HepG2 (cell line): Measurements from ENCODE around the gene GALNT12. TPM values are rescaled to one million over a fixed set of nuclear protein-coding genes. Genes with fewer than 3 reads are reported as not detected.

Source experiments
- ATAC-seq: fragments of 200-7000 bp; cut with Tn5 transposase; 3 replicates; pipeline ENCODE4 v1.9.1; 2020; ENCODE audit warnings: mild to moderate bottlenecking, moderate library complexity
- BruUV-seq: library from RNA; stranded (reverse); fragments of 400-500 nt; replicated peaks from 2 replicates; lab custom pipeline; 2021; lab: Mats Ljungman, UMichigan
- CTCF ChIA-PET: fragments of 300-600 bp; formaldehyde crosslinking; extraction: SDS; loops from one replicate; lab custom pipeline; 2021; ENCODE audit warnings: low total read pairs, inconsistent platforms, low intra/inter-chr PET ratio; lab: Yijun Ruan, JAX
- POLR2A ChIA-PET: fragments of 350-600 bp; sonication (Branson Sonifier 250); formaldehyde crosslinking; loops from one replicate; lab custom pipeline; 2020; ENCODE audit warnings: antibody characterized with exemption, inconsistent platforms; lab: Yijun Ruan, JAX
- DNase-seq: peaks from one replicate; pipeline ENCODE4 v3.0.0-alpha.2; 2015; ENCODE audit warnings: low spot score
- FAIRE-seq: peaks from 3 replicates; lab custom pipeline; 2011; peaks lifted over from hg19 to GRCh38; lab: Jason Lieb, UNC
- H2AFZ ChIP-seq: one replicate; pipeline ENCODE4 v1.6.1; 2011; ENCODE audit warnings: low read length, inconsistent platforms
- H3K27ac ChIP-seq: fragments of 300-600 bp; 3 replicates; pipeline ENCODE4 v1.8.0; 2011; ENCODE audit warnings: mixed run types, mild to moderate bottlenecking, mixed read lengths, low read length, inconsistent platforms; ENCODE audit not compliant: insufficient read depth; ENCODE audit errors: extremely low read length
- H3K27me3 ChIP-seq, 2 experiments: fragments of 200-600 bp in 1 of 2; 2 replicates in 1 of 2; 3 replicates in 1 of 2; pipeline versions ENCODE4 v1.6.0 to v1.8.0; 2011; ENCODE audit warnings: low read length in 2 of 2, mild to moderate bottlenecking in 2 of 2, moderate library complexity in 2 of 2, inconsistent platforms in 1 of 2; ENCODE audit not compliant: insufficient read depth in 2 of 2, control insufficient read depth in 1 of 2
- H3K36me3 ChIP-seq, 2 experiments: fragments of 200-600 bp in 1 of 2; replicated peaks in 1 of 2; 2 replicates in 1 of 2; 3 replicates in 1 of 2; pipeline versions ENCODE4 v1.5.1 to v1.8.0; 2011; ENCODE audit warnings: low read length in 2 of 2, inconsistent platforms in 1 of 2; ENCODE audit not compliant: insufficient read depth in 2 of 2, control insufficient read depth in 1 of 2
- H3K4me1 ChIP-seq: 2 replicates; pipeline ENCODE4 v1.5.1; 2012; ENCODE audit warnings: low read length, inconsistent platforms; ENCODE audit not compliant: insufficient read depth
- H3K4me2 ChIP-seq: 2 replicates; pipeline ENCODE4 v1.6.0; 2011; ENCODE audit warnings: low read depth, low read length, inconsistent platforms
- H3K4me3 ChIP-seq, 3 experiments: fragments of 200-600 bp in 1 of 3; sonication (generic), shearing (Covaris generic) in 1 of 3; replicated peaks in 1 of 3; 2 replicates each; pipeline ENCODE4 v1.5.1; 2011 to 2016; ENCODE audit warnings: low read length in 3 of 3, inconsistent platforms in 2 of 3, low read depth in 2 of 3, mild to moderate bottlenecking in 2 of 3, control low read depth in 1 of 3, mixed read lengths in 1 of 3; ENCODE audit not compliant: insufficient read depth in 1 of 3
- H3K79me2 ChIP-seq: one replicate; pipeline ENCODE4 v1.6.1; 2011; ENCODE audit warnings: low read length, inconsistent platforms; ENCODE audit not compliant: insufficient read depth
- H3K9ac ChIP-seq: 2 replicates; pipeline ENCODE4 v1.6.0; 2011; ENCODE audit warnings: mild to moderate bottlenecking, low read depth, low read length, inconsistent platforms; ENCODE audit not compliant: insufficient read depth
- H3K9me3 ChIP-seq: 2 replicates; pipeline ENCODE4 v1.5.1; 2012; ENCODE audit warnings: mild to moderate bottlenecking, low read length
- H4K20me1 ChIP-seq: 2 replicates; pipeline ENCODE4 v1.6.0; 2011; ENCODE audit warnings: inconsistent platforms, mild to moderate bottlenecking, low read length, moderate library complexity; ENCODE audit not compliant: insufficient read depth
- GFI1 ChIP-seq: sonication (generic); formaldehyde crosslinking; IDR thresholded peaks from 2 replicates; pipeline ENCODE4 v1.5.0; 2020; ENCODE audit warnings: missing genetic modification reagents, mild to moderate bottlenecking, borderline replicate concordance
- NRL ChIP-seq: sonication (generic); formaldehyde crosslinking; IDR thresholded peaks from 2 replicates; pipeline ENCODE4 v1.5.0; 2020; ENCODE audit warnings: missing genetic modification reagents, mild to moderate bottlenecking, moderate library complexity, borderline replicate concordance
- PRPF4 ChIP-seq: fragments of 200-400 bp; formaldehyde crosslinking; IDR thresholded peaks from 2 replicates; pipeline ENCODE4 v1.6.1; 2016; ENCODE audit warnings: low read length, low read depth; ENCODE audit not compliant: poor library complexity, severe bottlenecking
- RNF219 ChIP-seq: sonication (generic); formaldehyde crosslinking; IDR thresholded peaks from 2 replicates; pipeline ENCODE4 v1.5.0; 2020; ENCODE audit warnings: mild to moderate bottlenecking, missing genetic modification reagents
- ZNF7 ChIP-seq: IDR thresholded peaks from 2 replicates; pipeline ENCODE4 v1.6.1; 2016; ENCODE audit warnings: missing biosample characterization, missing genetic modification reagents
- ZNF841 ChIP-seq: sonication (generic); formaldehyde crosslinking; IDR thresholded peaks from 2 replicates; pipeline ENCODE4 v1.8.1; 2023; ENCODE audit warnings: missing genetic modification reagents, borderline replicate concordance
- ZNF891 ChIP-seq: sonication (generic); formaldehyde crosslinking; IDR thresholded peaks from 2 replicates; pipeline ENCODE4 v1.5.0; 2020; ENCODE audit warnings: mild to moderate bottlenecking, missing genetic modification reagents
- whole genome bisulfite sequencing: methylation state at CpG from one replicate; pipeline ENCODE4 v1.1.6; 2017; ENCODE audit warnings: low lambda C conversion rate; 5-methylcytosine and 5-hydroxymethylcytosine counted together
- in situ Hi-C: cut with HindIII; loops from 2 replicates; pipeline ENCODE4 v1.10.0; 2017; ENCODE audit warnings: low pct_unique_long_range_greater_than_20kb; ENCODE audit not compliant: extremely low pct_ligation_motif_present
- intact Hi-C: fragments of 100-400 bp; cut with micrococcal nuclease; formaldehyde crosslinking; loops from one replicate; pipeline ENCODE4 v1.10.0; 2022; ENCODE audit not compliant: unreplicated experiment
- polyA plus RNA-seq, 8 experiments: library from polyadenylated mRNA; depleted of rRNA in 3 of 8; stranded (reverse) in 7 of 8; unstranded in 1 of 8; fragments of >200 nt; fragmentation: Illumina TruSeq in 4 of 8; extraction: Trizol in 4 of 8; gene quantifications; 2 replicates each; pipeline versions ENCODE4 v1.2.1 to v1.2.3, GENCODE V29; 2011 to 2016; ENCODE audit warnings: low read depth in 4 of 8, missing spikeins in 1 of 8, mixed read lengths in 1 of 8; ENCODE audit not compliant: insufficient read depth in 1 of 8
- total RNA-seq, 5 experiments: library from RNA; depleted of rRNA; stranded (reverse); fragments of >200 nt; fragmentation: Illumina TruSeq; extraction: Trizol; gene quantifications; 2 replicates each; pipeline ENCODE4 v1.2.3, GENCODE V29; 2016; ENCODE audit warnings: low read depth in 1 of 5
- TF ChIP-seq, protein P1 (sequence below): IDR thresholded peaks from 2 replicates; pipeline ENCODE4 v1.6.1; 2016; ENCODE audit warnings: low read depth
- TF ChIP-seq, protein P2 (sequence below): sonication (generic); formaldehyde crosslinking; IDR thresholded peaks from 2 replicates; pipeline ENCODE4 v1.4.0; 2020; ENCODE audit warnings: missing genetic modification reagents
- TF ChIP-seq, protein P3 (sequence below): sonication (generic); formaldehyde crosslinking; IDR thresholded peaks from 2 replicates; pipeline ENCODE4 v1.5.0; 2020; ENCODE audit warnings: mild to moderate bottlenecking, missing genetic modification reagents, borderline replicate concordance

GALNT12 gene
- total and polyA plus RNA-seq, 2 of the 13 experiments (the other 11 are each of a cell fraction or from before 2014, with no cell fraction given) = 0.07 TPM; not detected in 1

DNA sequence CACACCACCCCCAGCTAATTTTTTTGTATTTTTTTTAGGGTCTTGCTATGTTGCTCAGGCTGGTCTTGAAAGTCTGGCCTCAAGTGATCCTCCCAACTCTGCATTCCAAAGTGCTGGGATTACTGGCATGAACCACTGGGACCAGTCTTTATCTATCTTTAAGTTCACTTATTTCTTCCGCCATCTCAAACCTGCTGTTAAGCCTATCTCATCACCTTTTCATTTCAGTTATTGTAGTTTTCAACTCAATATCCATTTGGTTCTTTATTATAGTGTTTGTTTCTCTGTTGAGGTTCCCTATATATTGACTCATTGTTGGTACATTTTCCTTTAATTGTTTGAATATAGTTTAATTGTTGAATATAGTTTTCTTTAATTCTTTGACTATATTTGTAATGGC, 48.1 kb downstream of the GALNT12 start:
- no peak overlapping the region for H2AFZ ChIP-seq
- H4K20me1 ChIP-seq = no peaks in the 10 kb centered on the region
- peaks cover 0 to 3% of the 10 kb centered on the region in 2 experiments; a peak in 1 of 5 replicates for H3K27me3 ChIP-seq
- H3K27ac ChIP-seq = no peak overlapping the region
- no peaks in the 10 kb centered on the region for H3K4me1 ChIP-seq
- in situ Hi-C loops = no loop called here
- no TSS peak for BruUV-seq
- H3K4me3 ChIP-seq = no peak overlapping the region
- 88% methylated on average over 1 of the region's 1 CpG for WGBS
- ATAC-seq (no peak), DNase-seq (no peak), FAIRE-seq (no peak)
- intact Hi-C loops = no loop called here
- no peak overlapping the region for H3K9ac ChIP-seq
- ChIA-PET POLR2A (no interaction called here), CTCF (no interaction called here)
- no peaks in the 10 kb centered on the region for H3K79me2 ChIP-seq
- H3K36me3 ChIP-seq = no peaks in the 10 kb centered on the region
- no peaks in the 10 kb centered on the region for H3K9me3 ChIP-seq
- H3K4me2 ChIP-seq = no peak overlapping the region
- TF ChIP-seq, protein P1, sequence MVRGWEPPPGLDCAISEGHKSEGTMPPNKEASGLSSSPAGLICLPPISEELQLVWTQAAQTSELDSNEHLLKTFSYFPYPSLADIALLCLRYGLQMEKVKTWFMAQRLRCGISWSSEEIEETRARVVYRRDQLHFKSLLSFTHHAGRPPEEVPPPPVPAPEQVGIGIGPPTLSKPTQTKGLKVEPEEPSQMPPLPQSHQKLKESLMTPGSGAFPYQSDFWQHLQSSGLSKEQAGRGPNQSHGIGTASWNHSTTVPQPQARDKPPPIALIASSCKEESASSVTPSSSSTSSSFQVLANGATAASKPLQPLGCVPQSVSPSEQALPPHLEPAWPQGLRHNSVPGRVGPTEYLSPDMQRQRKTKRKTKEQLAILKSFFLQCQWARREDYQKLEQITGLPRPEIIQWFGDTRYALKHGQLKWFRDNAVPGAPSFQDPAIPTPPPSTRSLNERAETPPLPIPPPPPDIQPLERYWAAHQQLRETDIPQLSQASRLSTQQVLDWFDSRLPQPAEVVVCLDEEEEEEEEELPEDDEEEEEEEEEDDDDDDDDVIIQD (CRISPR knock-in tag) = no peak
- TF ChIP-seq GFI1 (no peak), ZNF891 (CRISPR knock-in tag) (no peak), ZNF7 (no peak), PRPF4 (no peak), RNF219 (CRISPR knock-in tag) (no peak), NRL (CRISPR knock-in tag) (no peak), ZNF841 (CRISPR knock-in tag) (no peak)
- TF ChIP-seq, protein P2, sequence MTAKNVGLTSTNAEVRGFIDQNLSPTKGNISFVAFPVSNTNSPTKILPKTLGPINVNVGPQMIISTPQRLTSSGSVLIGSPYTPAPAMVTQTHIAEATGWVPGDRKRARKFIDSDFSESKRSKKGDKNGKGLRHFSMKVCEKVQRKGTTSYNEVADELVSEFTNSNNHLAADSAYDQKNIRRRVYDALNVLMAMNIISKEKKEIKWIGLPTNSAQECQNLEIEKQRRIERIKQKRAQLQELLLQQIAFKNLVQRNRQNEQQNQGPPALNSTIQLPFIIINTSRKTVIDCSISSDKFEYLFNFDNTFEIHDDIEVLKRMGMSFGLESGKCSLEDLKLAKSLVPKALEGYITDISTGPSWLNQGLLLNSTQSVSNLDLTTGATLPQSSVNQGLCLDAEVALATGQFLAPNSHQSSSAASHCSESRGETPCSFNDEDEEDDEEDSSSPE (CRISPR knock-in tag) = no peak
- TF ChIP-seq, protein P3, sequence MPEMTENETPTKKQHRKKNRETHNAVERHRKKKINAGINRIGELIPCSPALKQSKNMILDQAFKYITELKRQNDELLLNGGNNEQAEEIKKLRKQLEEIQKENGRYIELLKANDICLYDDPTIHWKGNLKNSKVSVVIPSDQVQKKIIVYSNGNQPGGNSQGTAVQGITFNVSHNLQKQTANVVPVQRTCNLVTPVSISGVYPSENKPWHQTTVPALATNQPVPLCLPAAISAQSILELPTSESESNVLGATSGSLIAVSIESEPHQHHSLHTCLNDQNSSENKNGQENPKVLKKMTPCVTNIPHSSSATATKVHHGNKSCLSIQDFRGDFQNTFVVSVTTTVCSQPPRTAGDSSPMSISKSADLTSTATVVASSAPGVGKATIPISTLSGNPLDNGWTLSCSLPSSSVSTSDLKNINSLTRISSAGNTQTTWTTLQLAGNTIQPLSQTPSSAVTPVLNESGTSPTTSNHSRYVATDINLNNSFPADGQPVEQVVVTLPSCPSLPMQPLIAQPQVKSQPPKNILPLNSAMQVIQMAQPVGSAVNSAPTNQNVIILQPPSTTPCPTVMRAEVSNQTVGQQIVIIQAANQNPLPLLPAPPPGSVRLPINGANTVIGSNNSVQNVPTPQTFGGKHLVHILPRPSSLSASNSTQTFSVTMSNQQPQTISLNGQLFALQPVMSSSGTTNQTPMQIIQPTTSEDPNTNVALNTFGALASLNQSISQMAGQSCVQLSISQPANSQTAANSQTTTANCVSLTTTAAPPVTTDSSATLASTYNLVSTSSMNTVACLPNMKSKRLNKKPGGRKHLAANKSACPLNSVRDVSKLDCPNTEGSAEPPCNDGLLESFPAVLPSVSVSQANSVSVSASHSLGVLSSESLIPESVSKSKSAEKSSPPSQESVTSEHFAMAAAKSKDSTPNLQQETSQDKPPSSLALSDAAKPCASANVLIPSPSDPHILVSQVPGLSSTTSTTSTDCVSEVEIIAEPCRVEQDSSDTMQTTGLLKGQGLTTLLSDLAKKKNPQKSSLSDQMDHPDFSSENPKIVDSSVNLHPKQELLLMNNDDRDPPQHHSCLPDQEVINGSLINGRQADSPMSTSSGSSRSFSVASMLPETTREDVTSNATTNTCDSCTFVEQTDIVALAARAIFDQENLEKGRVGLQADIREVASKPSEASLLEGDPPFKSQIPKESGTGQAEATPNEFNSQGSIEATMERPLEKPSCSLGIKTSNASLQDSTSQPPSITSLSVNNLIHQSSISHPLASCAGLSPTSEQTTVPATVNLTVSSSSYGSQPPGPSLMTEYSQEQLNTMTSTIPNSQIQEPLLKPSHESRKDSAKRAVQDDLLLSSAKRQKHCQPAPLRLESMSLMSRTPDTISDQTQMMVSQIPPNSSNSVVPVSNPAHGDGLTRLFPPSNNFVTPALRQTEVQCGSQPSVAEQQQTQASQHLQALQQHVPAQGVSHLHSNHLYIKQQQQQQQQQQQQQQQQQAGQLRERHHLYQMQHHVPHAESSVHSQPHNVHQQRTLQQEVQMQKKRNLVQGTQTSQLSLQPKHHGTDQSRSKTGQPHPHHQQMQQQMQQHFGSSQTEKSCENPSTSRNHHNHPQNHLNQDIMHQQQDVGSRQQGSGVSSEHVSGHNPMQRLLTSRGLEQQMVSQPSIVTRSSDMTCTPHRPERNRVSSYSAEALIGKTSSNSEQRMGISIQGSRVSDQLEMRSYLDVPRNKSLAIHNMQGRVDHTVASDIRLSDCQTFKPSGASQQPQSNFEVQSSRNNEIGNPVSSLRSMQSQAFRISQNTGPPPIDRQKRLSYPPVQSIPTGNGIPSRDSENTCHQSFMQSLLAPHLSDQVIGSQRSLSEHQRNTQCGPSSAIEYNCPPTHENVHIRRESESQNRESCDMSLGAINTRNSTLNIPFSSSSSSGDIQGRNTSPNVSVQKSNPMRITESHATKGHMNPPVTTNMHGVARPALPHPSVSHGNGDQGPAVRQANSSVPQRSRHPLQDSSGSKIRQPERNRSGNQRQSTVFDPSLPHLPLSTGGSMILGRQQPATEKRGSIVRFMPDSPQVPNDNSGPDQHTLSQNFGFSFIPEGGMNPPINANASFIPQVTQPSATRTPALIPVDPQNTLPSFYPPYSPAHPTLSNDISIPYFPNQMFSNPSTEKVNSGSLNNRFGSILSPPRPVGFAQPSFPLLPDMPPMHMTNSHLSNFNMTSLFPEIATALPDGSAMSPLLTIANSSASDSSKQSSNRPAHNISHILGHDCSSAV (CRISPR knock-in tag) = no peak
